SK-MEL-5 (cell line): ENCODE measurements around the gene MEIOB. TPM values are rescaled to one million over a fixed set of nuclear protein-coding genes. Genes with fewer than 3 reads are reported as not detected.
"Not testable (repeated sequence)": the region's sequence is repeated elsewhere in the genome, so short reads cannot be mapped to it uniquely, and the experiment has no call there.

Experiments
- DNase-seq: peaks from one replicate; pipeline ENCODE4 v3.0.0-alpha.2; 2016; ENCODE audit warnings: low read depth, low spot score
- in situ Hi-C: cut with HindIII; loops from 2 replicates; pipeline ENCODE4 v1.10.0; 2016; ENCODE audit warnings: low sequenced_read_pairs, high pct_unique_total_duplicates, low pct_unique_long_range_greater_than_20kb
- total RNA-seq: library from RNA; depleted of rRNA; stranded (reverse); fragments of >200 nt; shearing (Covaris generic); gene quantifications from 2 replicates; pipeline ENCODE4 v1.2.3, GENCODE V29; 2014

MEIOB gene
- total RNA-seq, 1 experiment from 2014 or later = 0.48 TPM

GRCh38 chr16:1909561-1910231, 37.7 kb upstream of the MEIOB start:
- no peak for DNase-seq
- in situ Hi-C loops = no loop called here

GRCh38 chr16:1908983-1909382, 37.0 kb upstream of the MEIOB start:
- in situ Hi-C loops = no loop called here
- DNase-seq = no peak

DNA sequence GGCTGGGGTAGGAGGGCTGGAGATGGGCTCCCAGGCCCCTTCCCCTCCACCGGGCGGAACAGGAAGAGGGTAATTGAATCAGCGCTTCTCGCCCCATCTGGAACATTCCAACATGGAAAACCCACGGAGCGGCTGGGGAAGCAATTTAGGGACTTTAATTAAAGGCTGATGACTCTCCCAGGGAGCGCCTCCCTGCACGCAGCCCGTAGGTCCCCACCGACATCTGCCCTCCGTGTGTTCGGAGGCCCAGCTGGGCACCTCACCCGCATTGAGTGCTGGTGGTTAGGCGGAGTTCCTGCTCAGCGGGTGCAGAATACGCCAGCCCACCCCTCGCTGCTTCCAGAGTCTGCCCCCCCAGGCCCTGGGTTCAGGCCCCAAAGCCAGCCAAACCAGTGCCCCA, 36.2 kb upstream of the MEIOB start:
- in situ Hi-C loops = no loop called here
- no peak for DNase-seq

DNA sequence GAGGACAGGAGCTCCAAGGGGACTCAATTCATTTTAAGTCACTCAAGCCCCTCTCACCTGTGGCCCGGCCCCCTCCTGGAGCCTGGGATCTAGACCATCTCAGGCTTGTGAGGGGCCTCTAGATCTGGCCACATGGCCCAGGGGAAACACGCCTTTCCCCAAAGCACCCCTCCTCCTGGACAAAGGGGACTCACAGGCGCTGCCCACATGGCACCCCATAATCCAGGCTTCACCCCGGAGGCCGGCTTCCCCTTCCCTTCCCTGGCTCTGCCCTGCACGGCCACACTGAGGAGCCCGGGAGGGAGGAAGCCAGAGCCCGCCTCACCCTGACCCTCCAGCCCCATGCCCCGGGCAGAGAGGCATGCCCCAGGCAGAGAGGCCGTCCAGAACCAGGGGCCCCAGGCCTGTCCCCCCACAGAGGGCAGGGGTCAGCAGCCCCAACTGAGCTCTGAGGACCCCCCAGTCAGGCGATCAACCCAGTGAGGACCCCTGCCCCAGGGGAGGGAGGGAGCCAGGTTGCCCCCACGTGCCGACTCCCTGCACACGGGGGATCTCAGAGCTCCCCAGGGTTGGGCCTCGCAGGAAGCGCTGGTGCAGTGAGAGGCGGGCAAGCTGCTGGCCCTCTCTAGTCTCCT, 35.4 kb upstream of the MEIOB start:
- in situ Hi-C loops = no loop called here

DNA sequence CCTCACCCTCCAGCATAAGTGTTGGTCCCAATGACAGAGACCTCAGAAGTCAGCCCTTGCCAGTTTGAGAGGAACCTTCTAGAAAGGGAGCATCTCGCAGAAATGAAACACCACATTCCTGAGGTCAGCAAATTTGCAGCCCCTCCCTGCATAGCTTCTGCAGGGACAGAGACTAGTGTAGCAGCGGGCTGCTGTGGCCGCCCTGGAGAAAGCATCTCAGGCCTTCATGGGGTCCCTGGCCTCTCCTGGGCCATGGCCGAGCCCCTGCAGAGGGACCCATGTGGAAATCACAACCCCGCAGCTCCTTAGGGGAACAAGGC, 34.8 kb upstream of the MEIOB start:
- in situ Hi-C loops = no loop called here
- no peak for DNase-seq

More for the DNA sequence above, 35.4 kb upstream of the MEIOB start:
- no peak for DNase-seq

DNA sequence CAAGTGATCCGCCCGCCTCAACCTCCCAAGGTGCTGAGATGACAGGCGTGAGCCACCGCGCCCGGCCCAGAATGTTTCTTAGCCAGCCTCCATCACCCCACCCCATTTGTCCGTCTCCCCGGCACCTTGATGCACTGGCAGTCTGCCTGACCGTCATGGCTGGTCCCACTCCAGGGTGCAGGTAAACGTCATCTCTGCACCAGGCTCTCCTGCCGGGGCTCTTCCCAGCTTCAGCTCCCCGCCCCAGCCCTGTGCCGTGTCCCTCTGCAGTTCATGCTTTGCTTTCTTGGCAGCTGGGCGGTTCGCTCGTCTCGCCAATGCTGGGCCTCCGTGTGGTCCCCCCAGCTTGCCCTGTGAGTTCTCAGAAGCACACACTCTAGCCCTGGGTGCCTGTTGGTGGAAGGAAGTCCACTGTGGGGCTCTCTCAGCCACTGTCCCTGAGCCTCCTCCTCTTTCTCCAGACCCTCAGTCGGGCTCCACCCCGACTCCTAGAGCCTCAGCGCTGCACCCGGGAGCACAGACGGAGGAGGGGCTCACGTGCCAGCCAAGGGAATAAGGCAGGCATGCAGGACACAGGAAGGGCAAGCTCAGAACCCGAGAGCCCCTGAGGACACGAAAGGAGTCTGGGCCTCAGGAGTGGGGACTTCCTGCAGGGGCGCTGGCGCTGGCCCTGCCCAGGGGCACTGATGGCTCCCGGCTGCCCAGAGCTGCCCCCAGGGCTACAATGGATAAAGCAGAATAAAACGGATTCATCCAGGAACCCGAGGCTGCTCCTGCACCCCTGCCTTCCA, 34.3 kb upstream of the MEIOB start:
- in situ Hi-C loops = no loop called here
- no peak for DNase-seq

DNA sequence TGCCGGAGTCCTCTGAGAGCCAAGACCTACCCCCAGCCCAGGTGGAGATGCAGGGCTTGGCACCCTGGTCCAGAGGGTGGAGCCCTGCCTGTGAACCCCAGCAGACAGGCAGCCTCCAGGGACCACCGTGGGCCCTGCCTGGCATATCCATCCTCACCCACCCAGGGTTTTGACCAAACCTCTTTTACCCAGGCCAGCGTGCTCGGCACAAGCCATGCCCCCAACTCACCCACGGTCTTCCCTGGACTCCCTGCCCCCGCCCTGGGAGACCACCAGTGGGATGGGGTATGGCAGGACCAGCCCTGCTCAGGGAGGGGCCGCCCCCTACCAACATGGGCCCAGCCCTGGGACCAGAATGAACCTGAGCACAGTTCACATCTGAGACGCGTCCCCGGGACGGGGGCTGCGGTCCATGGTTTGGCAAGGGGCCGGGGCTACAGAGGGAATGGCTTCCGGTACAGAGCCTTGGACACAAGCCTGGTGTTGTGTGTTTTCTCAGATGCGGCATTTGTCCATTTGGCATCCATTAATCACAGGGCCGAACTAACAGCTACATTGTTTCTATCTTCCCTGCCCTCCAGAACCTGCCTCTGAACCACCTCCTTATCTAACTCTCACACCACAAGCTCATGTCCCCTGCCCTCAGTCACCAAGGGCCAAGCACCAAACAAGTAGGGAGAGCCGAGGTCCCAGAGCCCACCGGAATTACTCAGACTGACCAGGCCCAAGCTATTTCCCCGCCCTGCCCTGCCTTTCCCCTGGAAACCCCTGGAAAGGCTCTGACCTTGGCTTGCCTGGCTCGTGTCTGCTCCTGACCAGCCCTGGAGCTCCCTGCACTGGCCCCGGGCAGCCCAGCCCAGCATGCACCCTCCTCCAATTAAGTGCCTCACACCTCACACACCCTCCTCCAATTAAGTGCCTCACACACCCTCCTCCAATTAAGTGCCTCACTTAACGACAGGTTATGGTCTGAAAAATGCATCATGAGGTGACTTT, 32.2 kb upstream of the MEIOB start:
- no peak for DNase-seq
- in situ Hi-C loops = no loop called here

DNA sequence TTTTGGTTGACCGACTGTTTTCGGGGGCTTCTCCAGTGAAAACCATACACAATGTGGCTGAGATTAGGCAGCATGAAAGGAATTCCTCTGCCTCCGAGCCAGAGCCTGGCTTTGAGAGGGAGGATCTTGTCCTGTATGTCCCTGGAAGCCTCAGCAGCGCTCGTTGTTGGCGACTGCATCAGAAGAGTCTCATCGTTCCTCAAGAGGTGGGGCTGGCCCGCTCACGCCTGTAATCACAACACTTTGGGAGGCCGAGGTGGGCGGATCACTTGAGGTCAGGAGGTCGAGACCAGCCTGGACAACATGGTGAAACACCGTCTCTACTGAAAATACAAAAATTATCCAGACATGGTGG, 31.2 kb upstream of the MEIOB start:
- DNase-seq = no peak
- in situ Hi-C loops = no loop called here

DNA sequence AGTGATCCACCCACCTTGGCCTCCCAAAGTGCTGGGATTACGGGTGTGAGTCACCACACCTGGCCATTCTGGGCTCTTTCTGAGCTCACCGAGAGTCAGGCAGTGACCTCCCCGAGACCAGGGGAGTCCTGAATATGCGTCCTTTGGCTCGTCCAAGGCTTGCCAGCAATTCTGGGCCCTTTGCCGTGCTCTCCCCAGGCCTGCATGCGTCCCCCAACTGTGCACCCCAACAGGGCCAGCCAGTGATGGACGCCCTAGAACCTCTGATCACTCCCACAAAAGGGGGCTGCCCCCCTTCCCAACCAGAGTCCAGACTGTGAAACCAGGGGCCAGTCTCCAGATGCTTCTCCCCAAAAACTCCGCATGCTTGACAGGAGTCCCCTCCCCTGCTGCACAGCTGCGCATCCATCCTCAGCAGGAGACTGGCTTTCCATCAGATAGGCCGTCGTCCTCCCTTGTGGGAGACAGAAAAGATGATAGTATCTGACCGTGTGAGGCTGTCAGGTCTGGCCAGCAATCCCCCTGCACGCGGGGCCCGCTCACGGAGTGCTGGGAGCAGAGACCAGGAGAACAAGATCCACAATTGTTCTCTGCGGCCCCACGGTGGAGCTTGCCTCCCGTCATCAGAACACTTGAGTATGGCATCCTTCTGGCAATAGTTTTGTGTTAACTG, 30.7 kb upstream of the MEIOB start:
- in situ Hi-C loops = no loop called here
- no peak for DNase-seq

DNA sequence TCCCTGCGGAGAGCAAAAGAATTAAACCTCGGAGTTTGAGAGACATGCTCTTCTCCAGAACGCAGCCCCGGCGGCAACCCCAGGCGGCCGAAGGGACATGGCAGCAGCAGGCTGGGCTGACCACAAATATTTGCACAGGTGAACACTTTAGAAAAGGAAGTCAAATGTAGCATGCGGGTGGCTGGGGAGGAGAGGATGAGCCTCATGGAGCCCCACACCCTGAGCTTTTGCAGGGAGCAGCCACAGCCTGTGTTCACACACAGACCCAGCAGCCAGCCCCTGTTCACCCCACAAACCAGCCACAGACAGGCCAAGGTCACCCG, 28.4 kb upstream of the MEIOB start:
- no peak for DNase-seq
- in situ Hi-C loops = no loop called here

DNA sequence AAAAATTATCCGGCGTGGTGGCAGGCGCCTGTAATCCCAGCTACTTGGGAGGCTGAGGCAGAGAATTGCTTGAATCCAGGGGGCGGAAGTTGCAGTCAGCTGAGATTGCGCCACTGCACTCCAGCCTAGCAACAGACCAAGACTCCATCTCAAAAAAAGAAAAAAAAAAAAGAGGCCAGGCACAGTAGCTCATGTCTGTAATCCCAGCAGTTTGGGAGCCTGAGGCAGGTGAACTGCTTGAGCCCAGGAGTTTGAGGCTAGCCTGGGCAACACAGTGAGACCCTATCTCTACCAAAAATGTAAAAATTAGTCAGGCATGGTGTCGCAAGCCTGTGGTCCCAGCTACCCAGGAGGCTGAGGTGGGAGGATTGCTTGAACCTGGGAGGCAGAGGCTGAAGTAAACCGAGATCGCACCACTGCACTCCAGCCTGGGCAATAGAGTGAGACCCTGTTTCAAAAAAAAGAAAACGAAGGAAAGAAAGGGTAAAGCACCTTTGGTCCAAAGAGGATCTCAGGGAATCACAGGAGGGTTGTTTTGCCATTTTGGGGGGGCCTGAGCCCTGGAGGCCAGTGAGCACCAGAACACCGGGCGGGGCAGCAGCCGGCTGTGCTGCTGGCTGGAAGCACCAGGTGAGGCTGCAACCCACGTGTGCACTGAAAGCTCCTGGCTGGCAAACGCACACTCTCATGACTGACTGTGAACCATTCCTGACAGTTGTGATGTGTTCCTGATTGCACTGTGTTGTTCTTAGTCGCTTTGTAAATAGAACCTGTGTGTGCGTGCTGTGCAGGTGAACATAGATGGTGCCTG, 27.9 kb upstream of the MEIOB start:
- DNase-seq = no peak
- in situ Hi-C loops = no loop called here

DNA sequence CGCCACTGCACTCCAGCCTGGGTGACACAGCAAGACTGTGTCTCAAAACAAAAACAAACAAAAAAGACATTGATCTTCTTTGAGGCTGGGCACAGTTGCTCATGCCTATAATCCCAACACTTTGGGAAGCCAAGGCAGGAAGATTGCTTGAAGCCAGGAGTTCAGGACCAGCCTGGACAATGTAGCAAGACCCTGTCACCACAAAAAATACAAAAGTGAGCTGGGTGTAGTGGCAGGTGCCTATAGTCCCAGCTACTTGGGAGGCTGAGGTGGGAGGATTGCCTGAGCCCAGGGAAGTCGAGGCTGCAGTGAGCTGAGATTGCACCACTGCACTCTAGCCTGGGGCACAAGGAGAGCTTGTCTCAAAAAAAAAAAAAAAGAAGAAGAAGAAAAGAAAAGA, 25.7 kb upstream of the MEIOB start:
- DNase-seq, in situ Hi-C loops: not testable (repeated sequence)

GRCh38 chr16:1895949-1896675, 24.1 kb upstream of the MEIOB start:
- in situ Hi-C loops = no loop called here
- no peak for DNase-seq

GRCh38 chr16:1895068-1895467, 23.1 kb upstream of the MEIOB start:
- in situ Hi-C loops = no loop called here
- no peak for DNase-seq

- DNase-seq = no peak
- in situ Hi-C loops = no loop called here
Measured at GRCh38 chr16:1890708-1891050, 18.7 kb upstream of the MEIOB start.

- in situ Hi-C loops = no loop called here
- no peak for DNase-seq
Measured at GRCh38 chr16:1890024-1890707, 18.2 kb upstream of the MEIOB start.
